OCI-M2 (cell line): ENCODE results near the gene BUB1B.
"Not testable (repeated sequence)": the region's sequence is repeated elsewhere in the genome, so short reads cannot be mapped to it uniquely, and the experiment has no call there.

Source experiments
- DNase-seq: peaks from one replicate; lab custom pipeline; 2025; ENCODE audit not compliant: unreplicated experiment; lab: John Stamatoyannopoulos, UW

Gene BUB1B

GRCh38 chr15:40160689-40161688 is at the start of gene BUB1B:
TSS of gene BUB1B (plus strand) at chr15:40161069. CDS start at chr15:40161221, 152 bp downstream.
- DNase-seq, result peak; percentile 14

- no peak for DNase-seq
Measured at GRCh38 chr15:40111888-40112287, 49.0 kb upstream of the BUB1B start.

GRCh38 chr15:40112789-40113188 is 48.1 kb upstream of the BUB1B start:
- no peak for DNase-seq

GRCh38 chr15:40114218-40114617 is 46.7 kb upstream of the BUB1B start:
- no peak for DNase-seq

- DNase-seq, result not testable (repeated sequence)
Measured at GRCh38 chr15:40115106-40115505, 45.8 kb upstream of the BUB1B start.

- DNase-seq, result no peak
Measured at GRCh38 chr15:40115670-40116093, 45.2 kb upstream of the BUB1B start.

GRCh38 chr15:40118473-40118872 is 42.4 kb upstream of the BUB1B start:
- DNase-seq, result no peak

GRCh38 chr15:40121911-40122638 is 38.8 kb upstream of the BUB1B start:
- no peak for DNase-seq

GRCh38 chr15:40122989-40123388 is 37.9 kb upstream of the BUB1B start:
- not testable (repeated sequence) for DNase-seq

GRCh38 chr15:40123863-40124262 is 37.0 kb upstream of the BUB1B start:
- DNase-seq, result not testable (repeated sequence)

GRCh38 chr15:40124333-40124732 is 36.5 kb upstream of the BUB1B start:
- DNase-seq, result not testable (repeated sequence)

GRCh38 chr15:40124807-40125285 is 36.0 kb upstream of the BUB1B start:
- not testable (repeated sequence) for DNase-seq

- DNase-seq, result no peak
Measured at GRCh38 chr15:40125950-40126349, 34.9 kb upstream of the BUB1B start.

GRCh38 chr15:40128766-40129660 is 31.9 kb upstream of the BUB1B start:
- DNase-seq, result no peak

- no peak for DNase-seq
Measured at GRCh38 chr15:40130118-40130517, 30.8 kb upstream of the BUB1B start.

- DNase-seq, result no peak
Measured at GRCh38 chr15:40130799-40131502, 29.9 kb upstream of the BUB1B start.

GRCh38 chr15:40133544-40133943 is 27.3 kb upstream of the BUB1B start:
- no peak for DNase-seq

- no peak for DNase-seq
Measured at GRCh38 chr15:40134885-40135284, 26.0 kb upstream of the BUB1B start.

- DNase-seq, result not testable (repeated sequence)
Measured at GRCh38 chr15:40135846-40136450, 24.9 kb upstream of the BUB1B start.
